ENCODE data around the gene PDE4D.
A peak's percentile ranks its signal among the peaks of the same experiment; 100 is the strongest.

Gene PDE4D

GRCh38 chr5:59327191-59327980, 566.1 kb downstream of the PDE4D start:
- H3K4me2 ChIP-seq (ENCODE audit: low read length) = no peak overlapping the region
- no peak overlapping the region for H3K9ac ChIP-seq (ENCODE audit: low read depth, low read length)
- H3K4me3 ChIP-seq (ENCODE audit: low read length) = no peak overlapping the region

GRCh38 chr5:59326596-59326995, 566.9 kb downstream of the PDE4D start:
- no peaks in the 10 kb centered on the region for H3K36me3 ChIP-seq (ENCODE audit: insufficient read depth, low read length)
- no peaks in the 10 kb centered on the region for H3K9me3 ChIP-seq (replicated peaks; ENCODE audit: low read length)
- H3K27me3 ChIP-seq (ENCODE audit: control insufficient read depth, insufficient read depth, low read length) = no peaks in the 10 kb centered on the region
- H3K4me3 ChIP-seq (ENCODE audit: low read length) = no peak overlapping the region
- H3K4me2 ChIP-seq (ENCODE audit: low read length) = no peak overlapping the region
- no peak overlapping the region for H3K9ac ChIP-seq (ENCODE audit: low read depth, low read length)
- H3K4me1 ChIP-seq (ENCODE audit: control insufficient read depth, insufficient read depth, low read length) = no peaks in the 10 kb centered on the region

More at GRCh38 chr5:59327191-59327980, 566.1 kb downstream of the PDE4D start:
- no peaks in the 10 kb centered on the region for H3K9me3 ChIP-seq (replicated peaks; ENCODE audit: low read length)
- H3K36me3 ChIP-seq (ENCODE audit: insufficient read depth, low read length) = no peaks in the 10 kb centered on the region
- no peaks in the 10 kb centered on the region for H3K4me1 ChIP-seq (ENCODE audit: control insufficient read depth, insufficient read depth, low read length)
- H3K27me3 ChIP-seq (ENCODE audit: control insufficient read depth, insufficient read depth, low read length) = no peaks in the 10 kb centered on the region

- no peak overlapping the region for H3K9ac ChIP-seq (ENCODE audit: low read depth, low read length)
- H3K36me3 ChIP-seq (ENCODE audit: insufficient read depth, low read length) = no peaks in the 10 kb centered on the region
- H3K4me2 ChIP-seq (ENCODE audit: low read length) = no peak overlapping the region
- no peaks in the 10 kb centered on the region for H3K4me1 ChIP-seq (ENCODE audit: control insufficient read depth, insufficient read depth, low read length)
- no peak overlapping the region for H3K4me3 ChIP-seq (ENCODE audit: low read length)
- H3K27me3 ChIP-seq (ENCODE audit: control insufficient read depth, insufficient read depth, low read length) = no peaks in the 10 kb centered on the region
- no peaks in the 10 kb centered on the region for H3K9me3 ChIP-seq (replicated peaks; ENCODE audit: low read length)
These were observed 568.5 kb downstream of the PDE4D start for GRCh38 chr5:59325070-59325469.

GRCh38 chr5:59322894-59323293, 570.6 kb downstream of the PDE4D start:
- Histone ChIP-seq H3K4me1 (ENCODE audit: control insufficient read depth, insufficient read depth, low read length) (no peaks in the 10 kb centered on the region), H3K9ac (ENCODE audit: low read depth, low read length) (no peak overlapping the region), H3K4me3 (ENCODE audit: low read length) (no peak overlapping the region), H3K36me3 (ENCODE audit: insufficient read depth, low read length) (no peaks in the 10 kb centered on the region), H3K9me3 (replicated peaks; ENCODE audit: low read length) (no peaks in the 10 kb centered on the region), H3K4me2 (ENCODE audit: low read length) (no peak overlapping the region), H3K27me3 (ENCODE audit: control insufficient read depth, insufficient read depth, low read length) (no peaks in the 10 kb centered on the region)

- Histone ChIP-seq H3K9ac (ENCODE audit: low read depth, low read length) (no peak overlapping the region), H3K9me3 (replicated peaks; ENCODE audit: low read length) (no peaks in the 10 kb centered on the region), H3K4me1 (ENCODE audit: control insufficient read depth, insufficient read depth, low read length) (peaks cover 5% of the 10 kb centered on the region), H3K27me3 (ENCODE audit: control insufficient read depth, insufficient read depth, low read length) (no peaks in the 10 kb centered on the region), H3K4me2 (ENCODE audit: low read length) (no peak overlapping the region), H3K36me3 (ENCODE audit: insufficient read depth, low read length) (no peaks in the 10 kb centered on the region), H3K4me3 (ENCODE audit: low read length) (no peak overlapping the region)
These were observed 571.5 kb downstream of the PDE4D start for GRCh38 chr5:59322058-59322457.

GRCh38 chr5:59321642-59322041, 571.9 kb downstream of the PDE4D start:
- Histone ChIP-seq H3K4me1 (ENCODE audit: control insufficient read depth, insufficient read depth, low read length) (peaks cover 5% of the 10 kb centered on the region), H3K27me3 (ENCODE audit: control insufficient read depth, insufficient read depth, low read length) (no peaks in the 10 kb centered on the region), H3K36me3 (ENCODE audit: insufficient read depth, low read length) (no peaks in the 10 kb centered on the region), H3K4me2 (ENCODE audit: low read length) (no peak overlapping the region), H3K4me3 (ENCODE audit: low read length) (no peak overlapping the region), H3K9me3 (replicated peaks; ENCODE audit: low read length) (no peaks in the 10 kb centered on the region), H3K9ac (ENCODE audit: low read depth, low read length) (no peak overlapping the region)

GRCh38 chr5:59320420-59320819, 573.1 kb downstream of the PDE4D start:
- H3K9me3 ChIP-seq (replicated peaks; ENCODE audit: low read length) = no peaks in the 10 kb centered on the region
- no peaks in the 10 kb centered on the region for H3K27me3 ChIP-seq (ENCODE audit: control insufficient read depth, insufficient read depth, low read length)
- H3K36me3 ChIP-seq (ENCODE audit: insufficient read depth, low read length) = no peaks in the 10 kb centered on the region
- peaks cover 5% of the 10 kb centered on the region for H3K4me1 ChIP-seq (ENCODE audit: control insufficient read depth, insufficient read depth, low read length)
- no peak overlapping the region for H3K4me3 ChIP-seq (ENCODE audit: low read length)
- H3K9ac ChIP-seq (ENCODE audit: low read depth, low read length) = no peak overlapping the region
- no peak overlapping the region for H3K4me2 ChIP-seq (ENCODE audit: low read length)

- Histone ChIP-seq H3K36me3 (ENCODE audit: insufficient read depth, low read length) (no peaks in the 10 kb centered on the region), H3K4me1 (ENCODE audit: control insufficient read depth, insufficient read depth, low read length) (peaks cover 5% of the 10 kb centered on the region), H3K4me3 (ENCODE audit: low read length) (no peak overlapping the region), H3K9me3 (replicated peaks; ENCODE audit: low read length) (no peaks in the 10 kb centered on the region), H3K4me2 (ENCODE audit: low read length) (no peak overlapping the region), H3K9ac (ENCODE audit: low read depth, low read length) (no peak overlapping the region), H3K27me3 (ENCODE audit: control insufficient read depth, insufficient read depth, low read length) (no peaks in the 10 kb centered on the region)
These were observed 574.3 kb downstream of the PDE4D start for GRCh38 chr5:59319250-59319649.

- no peak overlapping the region for H3K9ac ChIP-seq (ENCODE audit: low read depth, low read length)
- no peak overlapping the region for H3K4me3 ChIP-seq (ENCODE audit: low read length)
- no peaks in the 10 kb centered on the region for H3K36me3 ChIP-seq (ENCODE audit: insufficient read depth, low read length)
These were observed 575.7 kb downstream of the PDE4D start for GRCh38 chr5:59317774-59318205.

GRCh38 chr5:59317023-59317773, 576.3 kb downstream of the PDE4D start:
- Histone ChIP-seq H3K4me2 (ENCODE audit: low read length) (peak overlapping the region; percentile 5), H3K4me1 (ENCODE audit: control insufficient read depth, insufficient read depth, low read length) (peaks cover 5% of the 10 kb centered on the region), H3K36me3 (ENCODE audit: insufficient read depth, low read length) (no peaks in the 10 kb centered on the region), H3K27me3 (ENCODE audit: control insufficient read depth, insufficient read depth, low read length) (no peaks in the 10 kb centered on the region), H3K9me3 (replicated peaks; ENCODE audit: low read length) (no peaks in the 10 kb centered on the region), H3K4me3 (ENCODE audit: low read length) (no peak overlapping the region), H3K9ac (ENCODE audit: low read depth, low read length) (no peak overlapping the region)

More at GRCh38 chr5:59317774-59318205, 575.7 kb downstream of the PDE4D start:
- peaks cover 5% of the 10 kb centered on the region for H3K4me1 ChIP-seq (ENCODE audit: control insufficient read depth, insufficient read depth, low read length)
- H3K9me3 ChIP-seq (replicated peaks; ENCODE audit: low read length) = no peaks in the 10 kb centered on the region
- H3K4me2 ChIP-seq (ENCODE audit: low read length) = peak overlapping the region; percentile 5
- no peaks in the 10 kb centered on the region for H3K27me3 ChIP-seq (ENCODE audit: control insufficient read depth, insufficient read depth, low read length)

GRCh38 chr5:59312223-59312622, 581.3 kb downstream of the PDE4D start:
- Histone ChIP-seq H3K36me3 (ENCODE audit: insufficient read depth, low read length) (no peaks in the 10 kb centered on the region), H3K4me2 (ENCODE audit: low read length) (no peak overlapping the region), H3K4me3 (ENCODE audit: low read length) (no peak overlapping the region), H3K9me3 (replicated peaks; ENCODE audit: low read length) (no peaks in the 10 kb centered on the region), H3K4me1 (ENCODE audit: control insufficient read depth, insufficient read depth, low read length) (no peaks in the 10 kb centered on the region), H3K27me3 (ENCODE audit: control insufficient read depth, insufficient read depth, low read length) (no peaks in the 10 kb centered on the region), H3K9ac (ENCODE audit: low read depth, low read length) (no peak overlapping the region)

Measured in skeletal muscle satellite cell (primary cell).